GM19239 (cell line): ENCODE measurements around the gene DIPK1A.

Experiments used
- DNase-seq: peaks from one replicate; pipeline ENCODE4 v3.0.0; 2011; ENCODE audit warnings: low spot score; ENCODE audit not compliant: insufficient read length
- FAIRE-seq: peaks from 2 replicates; lab custom pipeline; 2011; peaks lifted over from hg19 to GRCh38; lab: Jason Lieb, UNC

DIPK1A gene

DNA sequence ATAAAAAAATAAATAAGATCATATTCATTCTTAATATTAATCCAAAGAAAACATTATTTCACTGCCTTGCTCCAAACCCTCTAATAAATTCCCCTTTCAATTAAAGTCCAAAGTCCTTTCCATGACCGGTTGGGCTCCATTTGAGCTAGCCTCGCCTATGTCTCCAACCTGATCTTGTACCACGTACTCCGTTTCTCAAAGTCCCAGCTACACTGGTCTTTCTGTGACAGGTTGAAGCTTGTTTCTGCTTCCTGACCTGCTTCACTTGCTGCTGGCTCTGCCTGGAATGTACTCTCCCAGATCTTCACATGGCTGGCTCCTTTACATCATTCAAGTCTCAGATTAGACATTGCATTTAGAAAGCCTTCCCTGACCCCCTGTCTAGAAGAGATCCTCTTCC lies 113.1 kb downstream of the DIPK1A start:
- DNase-seq = no peak
- FAIRE-seq = no peak

DNA sequence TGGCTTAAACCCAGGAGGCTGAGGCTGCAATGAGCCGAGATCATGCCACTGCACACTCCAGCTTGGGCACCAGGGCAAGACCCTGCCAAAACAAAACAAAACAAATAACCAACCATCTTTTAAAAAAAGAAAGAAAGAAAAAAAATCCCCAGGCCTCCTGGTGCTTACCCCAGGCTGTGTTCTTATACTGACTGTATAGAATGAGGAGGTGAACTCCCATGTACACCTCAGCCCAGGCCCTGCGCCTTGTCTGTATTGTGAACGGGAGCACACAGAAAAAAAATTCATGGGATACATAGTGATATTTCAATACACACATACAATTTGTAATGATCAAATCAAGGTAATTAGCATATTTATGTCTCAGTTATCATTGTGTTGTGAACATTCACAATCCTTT lies 115.4 kb downstream of the DIPK1A start:
- DNase-seq = no peak
- no peak for FAIRE-seq

DNA sequence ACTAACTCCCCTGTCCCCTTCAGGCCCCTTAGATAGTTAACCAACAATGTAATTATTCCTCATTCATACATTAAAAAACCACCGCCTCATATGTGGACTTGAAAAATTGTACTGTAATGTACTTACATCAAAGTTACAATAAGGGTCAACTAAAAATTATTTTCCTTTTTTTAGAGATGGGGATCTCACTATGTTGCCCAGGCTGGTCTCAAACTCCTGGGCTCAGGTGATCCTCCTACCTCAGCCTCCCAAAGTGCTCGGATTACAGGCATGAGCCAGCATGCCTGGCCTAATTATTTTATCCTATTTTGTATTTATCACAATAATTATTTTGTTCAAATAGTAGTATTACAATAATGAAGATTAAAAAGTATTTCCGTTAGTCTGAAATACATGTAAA lies 116.8 kb downstream of the DIPK1A start:
- FAIRE-seq (no peak), DNase-seq (no peak)

DNA sequence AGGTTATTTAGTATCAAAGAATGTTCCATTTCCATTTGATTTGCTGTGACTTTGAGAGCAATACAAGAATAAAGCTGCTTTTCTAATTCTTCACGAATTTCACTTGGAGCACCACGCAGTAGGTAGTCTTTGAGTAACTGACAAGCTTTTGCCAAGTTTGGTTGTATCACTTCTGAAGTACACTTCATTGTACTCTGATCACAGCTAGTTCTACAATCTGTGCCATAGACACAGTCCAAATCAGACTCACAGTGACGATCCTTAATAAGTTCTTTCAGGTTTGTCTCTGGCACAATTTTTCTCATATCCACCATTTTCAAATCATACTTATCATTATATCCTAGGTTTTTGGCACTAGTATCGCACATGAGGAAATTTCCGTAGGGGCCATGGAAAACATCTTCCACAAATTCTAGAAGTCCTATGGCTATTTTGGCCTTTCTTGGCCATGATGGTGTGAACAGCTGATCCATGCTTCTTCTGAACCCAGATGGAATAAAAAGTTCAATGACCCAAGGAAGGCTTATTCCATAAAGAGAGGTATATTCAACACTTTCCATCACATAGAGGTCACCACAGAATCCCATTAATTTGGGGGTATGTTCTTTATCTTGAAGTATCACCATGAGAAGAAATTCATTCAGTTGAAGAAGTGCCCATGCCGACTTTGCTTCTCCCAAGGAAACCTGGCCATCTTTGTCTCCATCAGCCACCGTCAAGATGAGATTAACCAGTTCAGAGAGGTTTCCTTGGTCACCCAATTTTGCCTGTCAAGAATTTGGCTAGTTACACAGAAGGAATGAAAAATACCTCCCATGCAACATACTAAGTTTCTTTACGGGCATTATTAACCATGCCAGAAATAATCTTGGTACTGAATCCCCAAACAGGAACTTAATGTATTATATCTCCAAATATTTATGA lies 117.6 kb downstream of the DIPK1A start:
- FAIRE-seq = peak; percentile 48
- no peak for DNase-seq

DNA sequence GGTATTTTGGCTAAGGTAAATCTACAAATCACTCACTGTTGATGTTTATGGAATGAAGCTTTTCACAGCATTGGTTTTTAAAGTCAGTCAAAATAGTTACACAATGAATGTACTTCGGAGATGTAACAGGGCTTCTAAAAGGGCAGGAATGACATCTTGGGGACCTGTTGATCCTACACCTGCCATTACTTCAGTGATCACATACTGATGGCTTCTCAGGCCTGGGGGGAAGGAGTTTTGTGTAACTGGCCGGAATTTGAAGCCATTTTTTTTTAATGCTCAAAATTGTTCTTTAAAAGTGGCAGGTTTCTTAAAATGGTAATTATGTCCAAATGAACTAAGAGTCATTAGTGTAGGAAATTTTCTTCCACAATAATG lies 118.2 kb downstream of the DIPK1A start:
- FAIRE-seq = no peak
- DNase-seq = no peak

DNA sequence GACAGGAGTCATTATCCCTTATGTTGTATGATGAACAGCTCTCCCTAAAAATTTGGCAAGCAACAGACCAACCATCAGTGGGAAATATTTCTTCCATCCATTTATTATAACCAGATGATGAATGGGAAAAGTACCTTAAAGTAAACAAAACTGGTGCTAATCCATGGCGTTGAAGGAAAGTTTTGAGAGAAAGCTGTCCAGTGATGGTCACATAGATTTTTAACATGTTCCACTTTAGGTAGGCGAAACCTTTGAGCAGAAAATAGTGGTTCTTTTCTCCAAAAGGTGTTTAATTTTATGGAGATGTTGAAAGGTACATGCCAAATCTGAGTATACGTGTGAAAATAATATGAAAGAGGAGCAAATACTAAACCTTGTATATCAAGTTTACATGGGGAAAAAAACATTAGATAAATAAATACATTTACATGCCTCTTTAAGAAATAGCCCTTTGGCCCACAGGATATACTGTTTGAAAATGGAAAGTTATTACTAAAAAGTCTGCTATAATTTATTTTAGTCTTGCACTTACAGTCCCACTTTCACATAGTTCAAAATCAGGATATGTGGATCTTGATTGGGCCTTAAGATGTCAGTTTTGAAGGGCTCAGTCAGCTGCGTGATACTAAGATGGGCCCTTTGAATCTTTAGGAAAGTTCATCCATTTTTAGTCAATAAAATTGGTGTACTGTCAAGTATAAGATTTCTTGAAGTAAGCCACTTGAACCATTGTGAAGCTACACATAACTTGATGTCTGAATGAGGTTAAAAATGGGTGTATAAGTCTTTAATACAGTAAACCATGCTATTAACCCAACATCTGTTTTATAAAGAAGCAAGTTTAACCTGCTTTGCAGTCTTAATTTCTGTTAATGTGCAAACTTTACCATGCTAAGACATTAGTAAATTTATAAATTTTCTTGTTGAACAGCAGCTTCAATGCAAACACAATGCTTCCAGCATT lies 118.9 kb downstream of the DIPK1A start:
- FAIRE-seq (no peak), DNase-seq (no peak)

DNA sequence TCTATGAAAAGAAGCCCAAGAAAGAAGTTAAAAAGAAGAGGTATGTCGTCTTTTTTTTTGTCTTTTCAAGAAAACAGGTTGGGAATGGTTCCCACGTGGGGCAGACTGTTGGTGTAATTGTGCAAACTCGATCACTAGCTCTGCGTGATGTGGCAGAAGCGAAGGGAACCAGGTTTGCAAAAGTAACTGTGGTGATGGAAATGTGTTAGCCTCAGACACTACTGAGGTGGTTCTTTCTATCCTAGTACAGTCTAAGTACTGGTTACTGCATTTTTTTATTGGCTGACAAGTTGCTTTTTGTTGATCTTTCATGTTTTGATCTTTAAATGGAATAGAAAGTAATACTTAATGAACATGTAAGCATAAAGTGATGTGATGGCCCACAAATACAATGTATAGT lies 120.7 kb downstream of the DIPK1A start:
- DNase-seq = no peak
- no peak for FAIRE-seq

DNA sequence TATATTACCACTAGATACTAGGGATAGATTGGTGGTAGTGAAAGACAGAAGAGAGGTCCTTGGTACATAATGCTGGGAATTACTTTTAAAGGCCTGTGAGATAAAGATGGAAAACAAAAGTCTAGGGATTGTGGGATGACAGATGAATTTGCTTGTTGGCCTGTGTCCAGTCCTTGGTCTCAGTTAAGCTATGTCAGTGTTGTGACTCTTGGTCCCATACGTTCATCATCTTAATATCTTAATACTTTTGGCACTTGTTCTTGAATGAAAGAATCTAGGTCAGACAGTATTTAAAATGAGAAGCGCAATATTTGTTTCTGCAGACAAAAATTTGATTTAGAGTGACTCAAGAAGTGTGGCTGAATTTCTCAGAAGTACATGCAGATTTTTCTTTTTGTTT lies 121.8 kb downstream of the DIPK1A start:
- FAIRE-seq (no peak), DNase-seq (no peak)

DNA sequence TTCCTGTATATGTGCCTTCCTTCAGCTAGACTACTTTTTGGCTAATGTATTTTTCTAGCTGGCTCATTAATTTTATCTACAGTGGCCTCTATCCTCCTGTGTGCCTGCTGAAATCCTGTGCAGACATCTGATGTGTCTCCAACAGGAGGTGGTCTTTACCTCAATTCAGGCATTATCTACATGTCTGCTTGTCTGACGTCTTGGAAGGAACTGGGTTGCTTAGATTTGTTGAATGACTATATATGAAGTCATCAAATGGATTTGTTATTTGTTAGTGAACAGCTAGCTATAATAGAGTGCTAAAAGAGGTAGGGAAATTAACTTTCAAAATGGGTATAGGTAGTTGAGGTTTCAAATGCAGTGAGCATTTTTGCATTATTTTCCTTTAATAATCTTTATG lies 122.7 kb downstream of the DIPK1A start:
- DNase-seq (no peak), FAIRE-seq (no peak)

DNA sequence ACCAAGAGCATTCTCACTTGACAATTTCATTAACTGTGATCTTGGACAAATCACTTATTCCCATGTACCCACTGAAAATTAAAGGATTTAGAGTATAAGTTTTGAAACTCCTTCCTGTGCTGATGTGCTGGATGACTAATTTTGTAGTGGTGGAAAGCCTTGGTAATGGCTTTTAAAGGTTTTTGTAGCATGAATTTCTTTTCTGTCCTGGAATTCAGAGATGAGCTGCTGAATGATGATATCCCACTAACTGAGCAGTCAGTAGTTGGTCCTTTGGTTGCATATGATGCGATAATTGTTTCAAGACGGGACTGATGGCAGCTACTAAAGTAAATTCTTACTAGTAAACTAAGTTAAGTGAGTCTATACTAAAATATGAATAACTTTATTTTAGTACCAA lies 124.2 kb downstream of the DIPK1A start:
- no peak for DNase-seq
- no peak for FAIRE-seq

DNA sequence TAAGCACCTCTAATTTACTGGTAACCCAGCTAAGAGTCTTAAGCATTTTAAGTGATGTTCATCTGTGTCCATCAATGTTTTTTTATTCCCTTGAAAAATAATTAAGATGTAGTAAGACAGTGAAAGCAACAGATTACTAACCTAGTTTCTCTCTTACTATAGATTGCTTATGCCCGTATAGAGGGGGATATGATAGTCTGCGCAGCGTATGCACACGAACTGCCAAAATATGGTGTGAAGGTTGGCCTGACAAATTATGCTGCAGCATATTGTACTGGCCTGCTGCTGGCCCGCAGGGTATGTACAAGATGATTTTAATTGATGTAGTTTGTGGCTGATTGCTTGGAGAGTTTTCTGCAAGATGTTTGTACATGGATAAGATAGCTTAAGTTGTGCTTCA lies 126.6 kb downstream of the DIPK1A start:
- DNase-seq (no peak), FAIRE-seq (no peak)

DNA sequence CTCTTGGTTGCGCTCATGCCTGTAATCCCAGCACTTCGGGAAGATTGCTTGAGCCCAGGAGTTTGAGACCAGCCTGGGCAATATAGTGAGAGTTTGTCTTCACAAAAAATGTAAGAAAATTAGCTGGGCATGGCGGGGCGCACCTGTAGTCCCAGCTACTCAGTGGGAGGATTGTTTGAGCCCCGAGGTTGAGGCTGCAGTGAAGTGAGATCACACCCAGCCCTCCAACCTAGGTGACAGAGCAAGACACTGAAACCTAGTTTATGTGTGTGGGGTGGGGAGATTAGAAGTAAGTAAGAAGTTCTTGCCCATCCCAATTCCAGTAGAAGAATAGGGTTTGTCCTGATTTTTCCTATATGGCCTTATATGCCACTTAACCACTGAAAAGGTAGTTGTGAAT lies 127.4 kb downstream of the DIPK1A start:
- FAIRE-seq (no peak), DNase-seq (no peak)

DNA sequence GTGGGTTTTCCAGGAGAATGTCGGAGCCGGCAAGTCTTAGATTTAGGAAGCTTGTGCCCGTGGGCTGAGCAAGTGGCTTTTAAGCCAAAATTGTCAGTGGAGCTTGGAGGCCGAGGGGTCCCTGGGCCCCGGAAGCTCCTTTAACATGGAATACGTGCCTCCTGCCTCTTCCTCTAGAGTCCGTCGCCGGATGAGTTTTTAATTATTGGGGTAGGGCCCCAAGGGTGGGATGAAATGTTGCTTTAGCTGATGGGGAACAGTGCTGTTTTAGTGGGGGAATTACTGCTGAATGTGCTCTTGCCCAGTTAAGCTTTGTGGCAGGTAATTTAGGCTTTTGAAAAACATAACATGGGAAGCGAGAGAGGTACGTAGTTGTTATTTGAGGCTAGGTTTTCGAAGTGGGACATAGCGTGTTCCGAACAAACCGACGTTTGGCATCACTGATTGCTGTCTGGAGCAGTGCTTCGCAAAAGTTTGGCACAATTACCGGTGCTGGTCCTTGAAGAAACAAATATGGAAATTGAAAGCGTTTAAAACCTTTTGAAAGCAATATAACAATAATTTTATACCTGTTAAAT lies 128.6 kb downstream of the DIPK1A start:
- peak; percentile 14 for FAIRE-seq
- DNase-seq = no peak

DNA sequence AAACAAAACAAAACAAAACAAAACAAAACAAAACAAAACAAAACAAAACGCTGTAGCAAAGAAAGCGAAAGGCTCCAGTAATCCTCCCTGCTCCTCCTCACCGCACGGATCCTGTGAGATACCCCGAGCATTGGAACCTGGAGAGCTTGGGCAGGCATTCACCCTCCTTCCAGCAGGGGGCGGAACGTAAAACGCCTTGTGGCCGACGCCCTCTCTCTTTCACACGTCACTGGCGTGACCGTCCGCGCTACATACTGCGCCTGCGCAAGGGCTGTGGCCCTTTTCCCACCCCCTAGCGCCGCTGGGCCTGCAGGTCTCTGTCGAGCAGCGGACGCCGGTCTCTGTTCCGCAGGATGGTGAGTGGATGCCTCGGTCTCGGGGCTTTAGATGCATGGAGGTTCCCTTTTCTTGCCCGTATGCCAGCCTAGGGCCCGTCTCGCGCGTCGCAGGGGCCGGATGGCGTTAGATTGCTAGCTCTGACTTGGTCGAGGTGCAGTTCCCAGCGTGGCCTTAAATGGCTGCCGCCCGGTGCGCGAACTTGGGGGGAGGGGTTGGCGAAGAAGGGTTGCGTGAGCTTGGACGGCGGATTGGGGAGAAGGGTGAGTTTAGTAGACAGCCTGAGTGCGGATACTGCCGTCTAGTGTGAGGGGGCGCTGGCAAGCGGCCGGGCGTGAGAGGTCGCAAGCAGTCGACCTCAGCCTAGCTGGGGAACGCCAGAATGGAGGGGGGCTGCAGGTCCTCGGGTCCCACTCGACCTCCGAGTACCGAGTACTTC lies 129.3 kb downstream of the DIPK1A start, which contains the start of gene RPL5:
Gene RPL5, plus strand, starts transcription at position 279 of the 775 bp plus-strand sequence. Its CDS starts 75 bp downstream, at position 354.
- peak; percentile 97 for FAIRE-seq

DNA sequence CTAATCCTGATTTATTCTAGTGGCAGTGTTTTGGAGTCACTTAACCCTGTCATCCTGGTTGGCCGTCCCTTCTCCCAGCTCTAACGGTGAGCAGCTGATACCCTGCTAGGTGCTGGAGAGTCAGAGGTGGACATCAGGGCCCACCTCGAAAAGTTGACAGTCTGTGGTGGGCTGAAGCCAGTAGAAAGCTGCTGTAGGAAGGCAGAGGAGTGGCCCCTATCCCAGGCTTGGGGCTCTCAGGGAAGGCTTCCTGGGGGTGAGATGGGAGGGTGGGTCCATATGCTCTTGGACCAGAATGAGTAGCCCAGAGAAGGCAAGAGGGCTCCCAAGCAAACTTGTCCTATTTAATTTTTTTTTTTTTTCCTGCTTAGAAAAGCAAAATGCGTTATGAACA lies 129.9 kb downstream of the DIPK1A start:
- FAIRE-seq (no peak), DNase-seq (no peak)

More for the DNA sequence above, 129.3 kb downstream of the DIPK1A start, which contains the start of gene RPL5:
- peak; percentile 91 for DNase-seq

DNA sequence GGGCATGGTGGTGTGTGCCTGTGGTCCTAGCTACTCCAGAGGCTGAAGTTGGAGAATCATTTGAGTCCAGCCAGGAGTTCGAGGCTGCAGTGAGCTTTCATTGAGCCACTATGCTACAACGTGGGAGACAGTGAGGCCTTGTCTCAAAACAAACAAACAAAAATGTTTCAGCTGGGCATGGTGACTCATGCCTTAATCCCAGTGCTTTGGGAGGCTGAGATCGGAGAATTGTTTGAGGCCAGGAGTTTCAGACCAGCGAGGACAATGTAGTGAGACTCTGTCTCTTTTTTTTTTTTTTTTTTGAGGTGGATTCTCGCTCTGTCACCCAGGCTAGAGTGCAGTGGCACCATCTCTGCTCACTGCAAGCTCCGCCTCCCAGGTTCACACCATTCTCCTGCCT lies 134.5 kb downstream of the DIPK1A start:
- no peak for DNase-seq
- no peak for FAIRE-seq

DNA sequence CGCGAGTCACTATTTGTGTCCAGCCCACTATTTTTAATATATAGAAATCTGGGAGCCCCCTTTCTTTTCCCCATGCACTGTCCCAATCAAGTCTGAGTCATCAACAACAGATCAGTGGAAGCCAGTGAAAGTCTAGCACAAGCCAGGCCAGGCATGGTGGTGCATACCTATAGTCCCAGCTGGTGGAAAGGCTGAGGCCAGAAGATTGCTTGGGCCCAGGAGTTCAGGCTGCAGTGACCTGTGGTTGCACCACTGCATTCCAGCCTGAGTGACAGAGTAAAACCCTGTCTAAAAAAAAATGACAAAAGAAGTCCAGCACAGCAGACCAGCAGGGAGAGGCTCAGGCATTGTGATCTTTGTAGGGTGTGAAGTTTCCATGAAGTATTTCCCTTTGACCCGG lies 138.4 kb downstream of the DIPK1A start:
- FAIRE-seq (no peak), DNase-seq (no peak)

DNA sequence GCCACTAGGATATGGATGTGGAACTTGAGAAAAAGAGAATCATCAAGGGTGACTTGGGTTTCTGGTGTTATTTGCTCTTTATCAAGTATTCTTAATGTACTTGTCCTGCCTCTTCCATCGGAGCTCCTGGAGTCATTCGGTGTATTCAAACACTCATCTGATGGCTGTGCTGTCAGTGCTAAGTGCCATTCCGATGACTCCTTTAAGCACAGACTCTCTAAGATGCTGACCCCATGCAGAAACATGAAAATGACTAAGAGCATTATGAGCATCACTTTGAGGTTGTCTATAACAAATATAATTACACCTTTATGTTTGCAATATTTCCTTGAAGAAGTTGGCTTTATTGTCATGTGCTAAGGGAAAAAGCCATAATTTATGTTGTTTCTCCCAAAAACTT lies 140.7 kb downstream of the DIPK1A start:
- DNase-seq (no peak), FAIRE-seq (no peak)

DNA sequence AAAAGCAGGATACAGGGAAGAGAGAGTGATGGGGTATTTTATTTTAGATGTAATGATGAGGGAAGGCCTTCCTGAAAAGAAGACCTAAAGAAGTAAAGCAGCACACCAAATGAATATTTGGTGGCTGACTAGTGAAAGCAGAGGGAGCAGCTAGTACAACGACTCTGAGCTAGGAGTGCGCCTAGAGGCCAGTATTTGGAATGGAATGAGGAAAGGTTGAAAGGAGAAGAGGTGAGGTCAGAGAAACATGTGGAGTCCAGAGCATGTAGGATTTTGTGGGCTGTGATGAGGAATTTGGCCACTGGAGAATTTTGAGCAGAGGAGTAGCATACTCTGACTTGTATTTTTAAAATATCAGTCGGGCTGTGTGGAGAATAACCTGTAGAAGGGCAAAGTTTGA lies 141.2 kb downstream of the DIPK1A start:
- FAIRE-seq = no peak

More for the DNA sequence above, 141.2 kb downstream of the DIPK1A start:
- DNase-seq = no peak
